ENCODE results near the gene IL34.
"Not testable (repeated sequence)": the region's sequence is repeated elsewhere in the genome, so short reads cannot be mapped to it uniquely, and the experiment has no call there.

IL34 gene

DNA sequence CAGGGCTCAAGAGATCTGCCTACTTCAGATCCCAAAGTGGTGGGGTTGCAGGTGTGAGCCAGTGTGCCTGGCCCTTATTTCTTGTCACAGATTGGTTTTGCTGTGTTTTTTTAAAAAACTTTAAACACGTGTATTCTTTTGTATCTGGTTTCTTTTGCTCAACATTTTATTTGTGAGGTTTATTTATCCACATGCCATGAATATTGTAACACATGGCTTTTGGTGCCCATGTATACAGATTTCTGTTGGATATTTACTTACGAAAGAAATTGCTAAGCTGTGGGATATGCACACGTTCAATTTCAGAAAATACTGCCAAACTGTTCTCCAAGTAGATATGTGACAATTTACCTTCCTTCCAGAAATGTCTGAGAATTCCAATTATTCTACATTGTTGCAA, 18.7 kb upstream of the IL34 start:
- no peaks in the 10 kb centered on the region for H3K4me1 ChIP-seq (ENCODE audit: low read length)
- no peak overlapping the region for H3K4me2 ChIP-seq (ENCODE audit: low read depth, low read length)
- no peaks in the 10 kb centered on the region for H3F3A ChIP-seq (ENCODE audit: insufficient read depth, low read length)
- H3K9me3 ChIP-seq (replicated peaks; ENCODE audit: insufficient read depth, low read length) = no peaks in the 10 kb centered on the region
- H3K27ac ChIP-seq (ENCODE audit: low read length) = no peak overlapping the region
- H3K79me2 ChIP-seq (ENCODE audit: low read length) = no peaks in the 10 kb centered on the region
- no peaks in the 10 kb centered on the region for H3K9me2 ChIP-seq (replicated peaks; ENCODE audit: insufficient read depth, low read length)
- H4K20me1 ChIP-seq (ENCODE audit: insufficient read depth, low read length) = no peaks in the 10 kb centered on the region
- H3K27me3 ChIP-seq (replicated peaks; ENCODE audit: insufficient read depth, low read length) = no peaks in the 10 kb centered on the region
- no peak overlapping the region for H3K9ac ChIP-seq (ENCODE audit: low read length)
- H2AFZ ChIP-seq (ENCODE audit: low read length) = no peak overlapping the region
- DNase-seq = no peak
- H3K4me3 ChIP-seq (ENCODE audit: low read length) = no peak overlapping the region
- no peaks in the 10 kb centered on the region for H3K36me3 ChIP-seq (replicated peaks; ENCODE audit: insufficient read depth, low read length)
- TF ChIP-seq, protein P1, sequence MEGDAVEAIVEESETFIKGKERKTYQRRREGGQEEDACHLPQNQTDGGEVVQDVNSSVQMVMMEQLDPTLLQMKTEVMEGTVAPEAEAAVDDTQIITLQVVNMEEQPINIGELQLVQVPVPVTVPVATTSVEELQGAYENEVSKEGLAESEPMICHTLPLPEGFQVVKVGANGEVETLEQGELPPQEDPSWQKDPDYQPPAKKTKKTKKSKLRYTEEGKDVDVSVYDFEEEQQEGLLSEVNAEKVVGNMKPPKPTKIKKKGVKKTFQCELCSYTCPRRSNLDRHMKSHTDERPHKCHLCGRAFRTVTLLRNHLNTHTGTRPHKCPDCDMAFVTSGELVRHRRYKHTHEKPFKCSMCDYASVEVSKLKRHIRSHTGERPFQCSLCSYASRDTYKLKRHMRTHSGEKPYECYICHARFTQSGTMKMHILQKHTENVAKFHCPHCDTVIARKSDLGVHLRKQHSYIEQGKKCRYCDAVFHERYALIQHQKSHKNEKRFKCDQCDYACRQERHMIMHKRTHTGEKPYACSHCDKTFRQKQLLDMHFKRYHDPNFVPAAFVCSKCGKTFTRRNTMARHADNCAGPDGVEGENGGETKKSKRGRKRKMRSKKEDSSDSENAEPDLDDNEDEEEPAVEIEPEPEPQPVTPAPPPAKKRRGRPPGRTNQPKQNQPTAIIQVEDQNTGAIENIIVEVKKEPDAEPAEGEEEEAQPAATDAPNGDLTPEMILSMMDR (IDR thresholded peaks at IDR 0.05; ENCODE audit: low read length) = no peak
- TF ChIP-seq EZH2 (optimal IDR thresholded peaks at IDR 0.05; ENCODE audit: low read depth, low read length) (no peak), EZH2phosphoT487 (IDR thresholded peaks at IDR 0.05; ENCODE audit: low read length) (no peak)

DNA sequence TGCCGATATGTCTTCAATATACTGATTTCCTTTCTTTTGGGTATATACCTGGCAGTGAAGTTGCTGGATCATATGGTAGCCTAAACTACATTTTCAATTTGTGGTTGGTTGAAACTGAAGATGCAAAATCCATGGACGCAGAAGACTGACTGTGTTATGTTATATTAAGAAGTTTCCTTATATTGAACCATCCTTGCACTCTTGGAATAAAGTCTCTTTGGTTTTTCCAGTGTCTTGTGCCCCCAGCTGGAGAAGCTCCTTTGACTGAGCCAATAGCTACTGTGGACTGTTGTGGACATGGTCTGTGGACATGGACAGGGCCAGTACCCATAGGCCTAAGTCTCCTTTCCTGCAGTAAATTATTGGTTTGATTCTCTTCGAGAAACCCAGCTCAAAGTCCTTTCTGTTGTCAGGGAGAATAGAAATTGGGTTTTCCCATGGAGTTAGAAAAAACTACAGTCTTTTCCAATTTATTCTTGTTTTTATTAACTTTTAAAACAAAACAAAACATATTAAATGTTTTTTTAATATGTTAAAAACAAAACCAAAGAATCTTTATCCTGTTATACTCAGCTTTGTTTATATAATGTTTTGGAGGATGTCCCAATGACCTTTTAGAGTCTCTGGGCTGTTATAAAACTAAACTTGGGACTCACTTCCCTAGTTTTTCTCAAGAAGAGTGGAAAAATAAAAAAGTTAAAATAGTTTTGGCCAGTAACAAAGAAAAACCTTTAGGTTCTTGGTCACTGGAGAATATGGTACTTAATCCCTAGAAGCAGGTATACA, 15.2 kb upstream of the IL34 start:
- Histone ChIP-seq H4K20me1 (ENCODE audit: insufficient read depth, low read length) (no peaks in the 10 kb centered on the region), H3K9me2 (replicated peaks; ENCODE audit: insufficient read depth, low read length) (no peaks in the 10 kb centered on the region), H3K79me2 (ENCODE audit: low read length) (no peaks in the 10 kb centered on the region), H2AFZ (ENCODE audit: low read length) (no peak overlapping the region), H3K4me2 (ENCODE audit: low read depth, low read length) (no peak overlapping the region), H3K27ac (ENCODE audit: low read length) (no peak overlapping the region), H3K27me3 (replicated peaks; ENCODE audit: insufficient read depth, low read length) (no peaks in the 10 kb centered on the region), H3K9ac (ENCODE audit: low read length) (no peak overlapping the region), H3K36me3 (replicated peaks; ENCODE audit: insufficient read depth, low read length) (no peaks in the 10 kb centered on the region), H3K4me3 (ENCODE audit: low read length) (no peak overlapping the region), H3K9me3 (replicated peaks; ENCODE audit: insufficient read depth, low read length) (no peaks in the 10 kb centered on the region), H3K4me1 (ENCODE audit: low read length) (peaks cover under 1% of the 10 kb centered on the region; the same call in 1 of the 2 replicates), H3F3A (ENCODE audit: insufficient read depth, low read length) (no peaks in the 10 kb centered on the region)
- TF ChIP-seq EZH2 (optimal IDR thresholded peaks at IDR 0.05; ENCODE audit: low read depth, low read length) = no peak
- TF ChIP-seq, protein P1 (IDR thresholded peaks at IDR 0.05; ENCODE audit: low read length) = no peak
- no peak for TF ChIP-seq EZH2phosphoT487 (IDR thresholded peaks at IDR 0.05; ENCODE audit: low read length)
- DNase-seq = no peak

DNA sequence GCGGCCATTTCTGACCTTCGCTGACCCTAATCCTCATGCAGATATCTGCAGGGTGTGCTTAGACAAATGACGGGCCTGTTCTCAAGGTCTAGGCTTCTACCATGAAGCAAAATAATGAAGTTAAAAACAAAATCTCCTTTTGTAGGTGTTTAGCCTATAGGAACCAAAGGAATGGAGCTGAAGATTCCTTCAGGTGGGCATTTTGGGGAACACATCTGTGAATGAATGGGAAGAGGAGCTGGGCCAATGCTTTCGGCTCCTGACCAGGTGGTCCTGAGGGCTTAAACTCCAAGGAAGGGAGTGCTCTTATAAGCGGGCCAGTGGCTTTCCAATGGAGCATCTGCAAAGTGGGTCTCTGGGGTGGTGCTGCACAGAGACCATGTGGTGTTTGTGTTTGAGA, 14.1 kb upstream of the IL34 start:
- Histone ChIP-seq H3K4me3 (ENCODE audit: low read length) (no peak overlapping the region), H3K4me2 (ENCODE audit: low read depth, low read length) (no peak overlapping the region), H3F3A (ENCODE audit: insufficient read depth, low read length) (no peaks in the 10 kb centered on the region), H3K79me2 (ENCODE audit: low read length) (no peaks in the 10 kb centered on the region), H3K27me3 (replicated peaks; ENCODE audit: insufficient read depth, low read length) (no peaks in the 10 kb centered on the region), H2AFZ (ENCODE audit: low read length) (no peak overlapping the region), H3K9ac (ENCODE audit: low read length) (no peak overlapping the region), H3K27ac (ENCODE audit: low read length) (no peak overlapping the region), H3K9me2 (replicated peaks; ENCODE audit: insufficient read depth, low read length) (no peaks in the 10 kb centered on the region), H3K4me1 (ENCODE audit: low read length) (peaks cover 5% of the 10 kb centered on the region; the same call in 1 of the 2 replicates), H4K20me1 (ENCODE audit: insufficient read depth, low read length) (no peaks in the 10 kb centered on the region), H3K36me3 (replicated peaks; ENCODE audit: insufficient read depth, low read length) (no peaks in the 10 kb centered on the region), H3K9me3 (replicated peaks; ENCODE audit: insufficient read depth, low read length) (no peaks in the 10 kb centered on the region)
- TF ChIP-seq EZH2 (optimal IDR thresholded peaks at IDR 0.05; ENCODE audit: low read depth, low read length) (no peak), EZH2phosphoT487 (IDR thresholded peaks at IDR 0.05; ENCODE audit: low read length) (no peak)
- TF ChIP-seq, protein P1 (IDR thresholded peaks at IDR 0.05; ENCODE audit: low read length) = no peak
- DNase-seq = no peak

DNA sequence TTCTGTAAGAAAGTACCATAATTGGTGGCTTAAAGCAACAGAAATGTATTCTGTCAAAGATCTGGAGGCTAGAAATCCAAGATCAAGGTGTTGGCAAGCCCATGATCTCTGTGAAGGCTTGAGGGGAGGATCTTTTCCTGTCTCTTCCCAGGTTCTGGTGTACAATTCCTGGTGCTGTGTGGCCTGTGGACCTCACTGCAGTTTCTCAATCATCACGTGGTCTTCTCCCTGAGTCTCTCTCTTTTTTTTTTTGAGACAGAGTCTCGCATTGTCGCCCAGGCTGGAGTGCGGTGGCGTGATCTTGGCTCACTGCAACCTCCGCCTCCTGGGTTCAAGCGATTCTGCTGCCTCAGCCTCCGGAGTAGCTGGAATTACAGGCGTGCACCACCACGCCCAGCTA, 12.7 kb upstream of the IL34 start:
- DNase-seq; H3F3A ChIP-seq (ENCODE audit: insufficient read depth, low read length); H3K9ac ChIP-seq (ENCODE audit: low read length); H4K20me1 ChIP-seq (ENCODE audit: insufficient read depth, low read length); H3K79me2 ChIP-seq (ENCODE audit: low read length); H3K27me3 ChIP-seq (replicated peaks; ENCODE audit: insufficient read depth, low read length); H3K36me3 ChIP-seq (replicated peaks; ENCODE audit: insufficient read depth, low read length); H3K9me3 ChIP-seq (replicated peaks; ENCODE audit: insufficient read depth, low read length); H3K9me2 ChIP-seq (replicated peaks; ENCODE audit: insufficient read depth, low read length); H3K4me2 ChIP-seq (ENCODE audit: low read depth, low read length); H3K27ac ChIP-seq (ENCODE audit: low read length); H3K4me3 ChIP-seq (ENCODE audit: low read length); H2AFZ ChIP-seq (ENCODE audit: low read length): not testable (repeated sequence)
- peaks cover 14% of the 10 kb centered on the region for H3K4me1 ChIP-seq (ENCODE audit: low read length)
